Stimulated activated CD8-positive, alpha-beta memory T cell treated with anti-CD3 and anti-CD28 coated beads, Interleukin-4, amount 100 ng/mL, for 1 hour (primary cell): ENCODE measurements around the gene PINLYP.
"Not testable (repeated sequence)": the region's sequence is repeated elsewhere in the genome, so short reads cannot be mapped to it uniquely, and the experiment has no call there.

Experiments used
- DNase-seq, 2 donors: peaks; one replicate each; pipeline ENCODE4 v3.0.0-alpha.2; 2020; ENCODE audit warnings: low read depth in 2 of 2, low spot score in 1 of 2

PINLYP gene

GRCh38 chr19:43547926-43548325, 27.7 kb upstream of the PINLYP start:
- not testable (repeated sequence) for DNase-seq

DNA sequence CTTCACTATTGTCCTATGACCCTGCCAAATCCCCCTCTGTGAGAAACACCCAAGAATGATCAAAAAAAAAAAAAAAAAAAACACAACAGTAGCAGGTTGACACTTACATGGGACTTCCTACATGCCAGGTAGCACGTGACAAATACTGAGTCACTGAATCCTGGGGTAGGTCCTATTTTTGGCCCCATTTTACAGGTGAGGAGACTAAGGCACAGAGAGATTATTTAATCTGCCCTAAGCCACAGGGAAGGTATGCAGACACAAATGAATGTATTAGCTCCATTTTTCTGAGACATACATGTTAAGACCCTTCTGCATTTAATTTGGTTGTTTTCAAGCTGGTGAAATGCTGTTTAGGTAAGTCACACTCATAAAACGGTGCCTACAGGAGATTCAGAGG, 26.9 kb upstream of the PINLYP start:
- no peak for DNase-seq

DNA sequence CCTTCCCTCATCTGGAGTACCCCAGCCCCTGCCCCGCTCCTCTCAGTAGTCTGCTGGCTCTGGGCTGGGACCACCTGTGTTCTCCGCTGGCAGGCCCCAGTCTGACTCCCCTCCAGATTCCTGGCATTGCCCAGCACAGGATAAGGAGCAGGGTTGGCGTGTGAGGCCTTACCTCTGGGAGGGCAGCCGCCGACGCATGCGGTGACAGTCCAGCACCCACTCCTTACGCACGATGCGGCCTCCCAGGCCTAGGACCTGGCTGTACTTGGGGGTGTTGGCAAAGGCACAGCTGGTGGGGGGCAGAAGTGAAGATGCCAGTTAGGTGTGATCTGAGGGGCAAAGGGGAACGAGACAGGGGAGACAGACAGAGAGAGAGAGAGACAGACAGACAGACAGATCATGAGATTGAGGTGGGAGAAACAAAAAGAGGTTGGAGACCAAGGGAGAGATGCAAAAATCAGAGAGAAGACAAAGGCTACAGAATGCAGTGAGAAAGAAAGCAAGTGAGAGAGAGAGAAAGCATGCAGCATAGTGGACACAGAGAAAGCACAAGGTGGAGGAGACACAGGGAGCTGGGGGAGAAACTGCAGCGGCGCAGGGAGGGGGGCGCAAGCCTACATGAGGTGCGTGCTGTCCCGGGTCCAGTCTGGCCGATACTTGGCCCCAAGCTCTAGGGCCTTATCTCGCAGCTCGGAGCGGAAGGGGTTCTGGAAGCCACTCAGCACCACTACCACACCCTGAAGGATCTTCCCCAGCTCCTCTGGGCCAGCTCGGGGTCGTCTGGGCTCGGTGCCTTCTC, 24.0 kb upstream of the PINLYP start:
- no peak for DNase-seq

- no peak for DNase-seq
These were observed 23.5 kb upstream of the PINLYP start for GRCh38 chr19:43552198-43552450.

DNA sequence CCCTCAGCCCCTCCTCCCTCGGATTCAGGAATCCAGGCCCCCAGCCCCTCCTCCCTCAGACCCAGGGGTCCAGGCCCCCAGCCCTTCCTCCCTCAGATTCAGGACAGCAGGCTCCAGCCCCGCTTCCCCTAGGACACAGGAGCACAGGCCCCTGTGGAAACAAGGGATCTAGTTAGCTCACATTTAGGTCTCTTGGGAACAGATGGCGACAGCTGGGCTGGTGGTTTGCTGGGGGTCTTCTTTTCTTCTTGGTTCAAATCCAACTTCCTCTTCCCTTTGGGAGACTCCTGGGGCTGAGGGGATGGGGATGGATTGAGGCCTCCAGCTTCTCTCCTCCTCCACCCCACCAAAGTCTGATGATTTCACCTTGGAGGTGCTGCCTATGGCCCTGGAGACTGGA, 23.0 kb upstream of the PINLYP start:
- DNase-seq, result no peak

GRCh38 chr19:43553656-43554055, 21.9 kb upstream of the PINLYP start:
- no peak for DNase-seq

GRCh38 chr19:43554317-43554895, 21.2 kb upstream of the PINLYP start:
- DNase-seq, result no peak

DNA sequence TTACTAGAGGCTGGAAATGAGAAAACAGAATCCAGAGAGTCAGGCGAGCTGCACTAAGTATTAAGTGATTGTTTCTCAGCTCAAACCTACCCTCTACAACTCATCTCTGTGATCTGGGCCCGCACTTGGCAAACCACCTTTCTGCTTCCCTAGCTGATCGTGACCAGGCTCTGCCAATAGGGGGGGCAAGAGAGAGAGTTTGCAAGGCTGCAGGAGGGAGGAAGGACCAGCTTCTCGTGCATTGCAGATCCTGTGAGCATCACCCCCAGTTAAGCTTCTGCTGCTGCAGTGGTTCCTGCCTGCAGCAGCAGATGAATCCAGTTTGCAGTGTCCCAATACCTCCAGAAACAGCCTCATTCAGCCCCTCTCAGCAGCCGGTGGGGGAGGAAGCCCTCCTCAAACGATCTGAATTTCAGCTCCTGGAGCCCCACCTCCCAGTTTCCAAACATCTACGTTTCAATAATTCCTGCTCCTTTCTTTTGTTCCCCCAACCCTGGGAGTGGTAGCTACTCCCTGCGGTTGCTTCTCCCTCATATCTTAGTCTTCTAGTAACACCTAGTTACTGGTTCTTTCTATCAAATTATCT, 20.3 kb upstream of the PINLYP start:
- DNase-seq, result peak; percentile 66 to 68

GRCh38 chr19:43560687-43561086, 14.9 kb upstream of the PINLYP start:
- DNase-seq, result no peak

- no peak for DNase-seq
These were observed 14.2 kb upstream of the PINLYP start for GRCh38 chr19:43561139-43561970.

DNA sequence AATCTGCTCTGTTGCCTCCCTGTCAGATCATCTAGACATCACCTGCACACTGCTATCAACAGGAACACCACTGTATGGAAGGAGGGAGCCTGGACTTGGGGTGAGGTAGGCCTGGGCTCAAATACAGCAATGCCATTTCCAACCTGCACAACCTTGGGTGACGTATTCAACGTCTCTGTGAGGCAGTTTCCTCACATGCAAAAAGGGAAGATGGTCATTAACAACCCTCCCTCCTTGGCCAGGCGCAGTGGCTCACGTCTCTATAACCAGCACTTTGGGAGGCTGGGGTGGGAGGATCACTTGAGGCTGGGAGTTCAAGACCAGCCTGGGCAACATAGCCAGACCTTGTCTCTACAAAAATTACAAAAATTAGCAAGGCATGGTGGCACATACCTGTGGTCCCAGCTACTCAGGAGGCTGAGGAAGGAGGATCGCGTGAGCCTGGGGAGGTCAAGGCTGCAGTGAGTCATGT, 13.3 kb upstream of the PINLYP start:
- DNase-seq, result no peak

- DNase-seq, result peak; percentile 42 to 65
These were observed 12.8 kb upstream of the PINLYP start for GRCh38 chr19:43562698-43563241.

DNA sequence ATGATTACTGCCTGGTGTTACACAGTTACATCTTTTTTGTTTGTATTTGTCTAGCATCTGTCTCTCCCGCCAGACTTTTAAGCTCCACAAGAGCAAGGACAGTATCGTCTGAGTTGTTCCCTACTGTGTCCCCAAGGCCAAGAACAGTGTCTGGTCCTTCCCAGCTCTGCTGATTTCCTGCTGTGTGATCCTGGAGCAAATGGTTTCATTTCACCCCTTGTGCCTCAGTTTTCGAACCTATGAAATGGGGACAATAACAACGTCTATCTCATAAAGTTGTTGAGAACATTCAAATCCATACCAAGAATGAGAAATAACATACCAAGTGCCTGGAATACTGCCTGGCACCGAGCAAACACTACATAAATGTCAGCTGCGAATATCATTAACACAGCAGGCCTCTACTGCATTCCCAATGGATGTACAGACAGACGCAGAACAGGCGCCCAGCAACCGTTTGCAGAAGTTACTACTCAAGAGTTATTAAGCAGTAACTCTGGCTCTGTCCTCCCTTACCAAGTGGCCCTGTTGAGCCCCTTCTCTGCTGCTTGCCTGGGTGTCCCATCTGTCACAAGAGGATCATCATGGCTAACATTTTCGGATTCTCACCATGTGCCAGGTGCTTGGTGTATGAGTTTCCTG, 11.7 kb upstream of the PINLYP start:
- DNase-seq, result no peak

DNA sequence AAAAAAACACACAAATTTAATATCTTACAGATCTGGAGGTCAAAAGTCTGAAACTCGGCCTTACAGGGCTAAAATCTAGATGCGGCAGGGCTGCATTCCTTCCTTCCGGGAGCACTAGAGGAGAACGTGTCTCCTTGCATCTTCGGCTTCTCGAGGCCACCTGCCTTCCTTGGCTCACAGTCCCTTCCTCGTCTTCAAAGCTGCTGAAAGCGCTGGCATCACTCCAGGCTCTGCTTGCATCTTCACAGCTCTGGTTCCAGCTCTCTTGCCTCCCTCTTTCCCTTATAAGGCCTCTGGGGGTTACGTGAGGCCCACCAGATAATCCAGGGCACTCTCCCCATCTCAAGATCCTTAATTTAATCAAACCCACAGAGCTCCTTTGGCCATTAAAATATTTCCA, 10.8 kb upstream of the PINLYP start:
- DNase-seq, result no peak

DNA sequence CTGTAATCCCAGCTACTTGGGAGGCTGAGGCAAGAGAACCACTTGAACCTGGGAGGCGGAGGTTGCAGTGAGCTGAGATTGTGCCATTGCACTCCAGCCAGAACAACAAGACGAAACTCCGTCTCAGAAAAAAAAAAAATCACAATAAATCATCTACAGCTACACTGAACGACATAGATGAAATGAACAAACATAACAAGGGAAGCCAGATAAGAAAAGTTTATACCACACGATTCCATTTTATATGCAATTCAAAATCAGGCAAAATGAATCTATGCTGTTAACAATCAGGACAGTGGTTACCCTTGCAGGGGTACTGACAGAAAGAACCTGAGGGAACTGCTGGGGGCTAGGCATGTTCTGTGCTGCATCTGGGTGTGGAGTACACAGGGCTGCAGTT, 5.9 kb upstream of the PINLYP start:
- no peak for DNase-seq

- DNase-seq, result no peak
These were observed 5.3 kb upstream of the PINLYP start for GRCh38 chr19:43570174-43570791.

DNA sequence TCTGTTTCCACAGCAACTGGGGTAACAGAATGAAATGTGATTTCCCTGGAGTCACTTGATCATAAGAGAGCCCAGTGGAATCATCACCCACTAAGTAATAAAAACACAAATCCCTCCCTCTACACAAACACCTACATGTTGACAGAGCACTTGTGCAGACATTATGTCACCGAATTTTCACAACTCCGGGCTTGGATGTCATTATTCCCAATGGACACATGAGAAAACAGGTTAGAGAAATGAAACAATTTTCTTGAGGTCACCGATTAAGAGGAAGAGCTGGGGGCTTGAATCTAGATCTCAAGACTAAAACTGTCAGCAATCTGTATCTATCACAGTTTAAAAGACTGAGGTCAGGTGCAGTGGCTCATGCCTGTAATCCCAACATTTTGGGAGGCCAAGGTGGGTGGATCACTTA, 3.4 kb upstream of the PINLYP start:
- no peak for DNase-seq

DNA sequence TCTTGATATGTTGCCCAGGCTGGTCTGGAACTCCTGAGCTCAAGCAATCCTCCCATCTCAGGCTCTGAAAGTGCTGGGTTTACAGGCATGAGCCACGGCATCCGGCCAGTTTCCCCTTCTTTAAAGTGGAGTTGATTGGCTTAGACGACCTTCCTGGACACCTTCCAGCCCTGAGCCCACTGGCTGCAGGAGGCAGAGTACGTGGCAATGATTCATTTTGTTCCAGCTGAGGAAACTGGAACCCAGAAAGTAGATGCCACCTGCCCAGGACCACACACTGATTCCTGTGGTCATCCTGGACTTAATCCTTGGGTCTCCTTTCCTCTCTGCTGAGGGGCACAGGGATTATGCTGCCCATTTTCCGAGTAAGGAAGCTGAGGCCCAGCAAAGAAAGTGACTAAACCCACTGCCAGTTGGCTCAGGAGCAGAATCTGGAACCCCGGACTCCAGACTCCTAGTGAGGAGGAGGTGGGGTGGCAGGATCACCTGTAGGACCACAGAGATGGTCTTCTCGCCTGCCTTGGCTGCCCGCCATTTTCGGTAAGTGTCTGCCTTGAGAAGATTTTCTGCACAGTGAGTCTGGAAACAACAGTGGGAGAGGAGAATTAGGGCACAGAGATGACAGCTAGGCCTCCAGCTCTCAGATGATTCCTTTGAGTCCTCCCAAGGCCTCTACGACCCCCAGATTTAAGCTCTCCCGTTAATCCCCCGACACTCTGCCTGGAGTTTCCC, 1.0 kb upstream of the PINLYP start:
- no peak for DNase-seq

DNA sequence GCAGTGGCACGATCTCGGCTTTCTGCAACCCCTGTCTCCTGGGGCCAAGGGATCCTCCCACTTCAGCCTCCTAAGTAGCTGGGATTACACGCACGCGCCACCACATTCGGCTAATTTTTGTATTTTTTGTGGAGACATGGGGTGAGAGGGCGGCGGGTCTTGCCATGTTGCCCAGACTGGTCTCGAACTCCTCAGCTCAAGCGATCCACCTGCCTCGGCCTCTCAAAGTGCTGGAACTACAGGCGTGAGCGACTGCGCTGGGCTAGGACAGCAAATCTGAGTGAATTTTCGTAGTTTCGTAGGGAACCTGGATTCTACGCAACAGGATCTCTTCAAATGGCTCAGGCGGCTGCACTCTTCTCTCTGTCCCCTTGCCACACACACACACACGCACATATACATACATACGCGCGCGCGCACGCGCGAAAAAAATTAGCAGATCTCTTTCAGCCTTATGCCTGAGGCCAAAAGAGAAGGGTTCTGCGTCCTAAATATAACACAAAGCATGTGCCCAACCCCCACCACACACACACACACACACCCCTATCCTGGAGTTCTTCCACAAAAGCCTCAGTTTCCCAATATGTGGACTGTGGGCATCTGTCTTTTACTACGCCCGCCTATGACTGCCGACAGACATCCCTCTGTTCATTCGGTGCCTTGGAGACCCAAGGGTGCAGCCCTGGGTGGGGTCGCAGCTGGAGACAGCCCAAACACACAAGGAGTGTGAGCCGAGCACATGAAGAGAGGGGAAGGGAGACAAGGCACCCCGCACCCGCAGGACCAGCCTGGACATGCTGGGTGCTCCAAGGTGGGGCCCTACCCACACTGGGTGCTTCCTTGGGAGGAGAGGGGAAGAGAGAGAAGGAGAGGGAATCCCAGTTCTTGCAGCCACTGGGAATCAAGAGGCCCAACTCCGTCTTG, 616 bp downstream of the PINLYP start:
- DNase-seq, result no peak
